ENCODE data around the gene MAB21L3.

The MAB21L3 gene

DNA sequence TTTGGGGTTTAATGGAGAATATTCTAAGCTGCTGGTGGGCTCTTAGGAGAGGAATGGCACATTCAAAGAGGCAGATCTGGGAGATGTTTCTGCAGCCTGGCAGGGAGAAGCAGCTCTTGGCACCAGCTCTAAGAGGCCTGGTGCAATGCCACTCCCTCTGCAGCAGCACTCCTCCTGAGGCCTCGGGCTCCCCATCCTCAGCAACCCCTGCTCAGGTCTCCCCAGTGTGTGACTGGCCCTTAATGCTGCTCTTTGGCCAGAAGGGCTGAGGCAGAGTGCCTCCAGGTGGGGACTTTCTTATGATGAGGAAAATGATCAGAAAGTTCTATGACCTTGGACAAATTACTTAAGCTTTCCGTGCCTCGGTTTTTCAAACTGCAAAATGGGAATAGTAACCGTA is 55.5 kb downstream of the MAB21L3 start:
- no peak for DNase-seq

DNA sequence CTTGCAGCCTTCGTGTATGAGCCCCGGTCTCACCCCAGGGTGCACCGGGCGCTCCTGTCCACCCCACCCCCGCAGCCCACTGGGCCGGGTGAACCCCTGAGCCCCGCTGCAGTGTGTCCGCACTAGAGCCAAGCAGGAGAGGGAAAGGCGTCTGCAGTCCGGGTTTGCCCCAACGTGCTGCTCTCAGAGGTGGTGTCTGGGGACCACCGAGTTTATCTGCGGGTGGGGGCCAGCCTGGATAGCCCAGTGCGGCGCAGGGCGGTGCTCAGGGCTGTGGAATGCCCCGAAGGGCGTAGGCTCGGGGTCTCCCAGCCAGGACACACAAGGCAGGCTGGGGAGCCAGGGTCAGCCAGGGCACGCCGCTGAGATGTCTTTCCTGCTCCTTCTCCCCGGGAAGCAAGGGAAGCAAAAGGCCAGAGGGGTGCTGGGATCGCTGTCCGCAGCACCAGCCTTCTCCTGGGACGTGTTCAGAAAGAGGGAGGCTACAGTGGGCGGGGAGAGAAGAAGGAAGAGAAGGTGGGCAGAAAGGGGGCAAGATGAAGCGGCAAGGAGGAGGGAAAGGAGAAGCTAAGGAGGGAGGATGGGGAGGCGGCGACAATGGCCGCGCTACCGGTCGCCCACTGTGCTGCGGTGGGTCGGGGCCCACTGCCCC is 56.6 kb downstream of the MAB21L3 start:
- no peak for DNase-seq

DNA sequence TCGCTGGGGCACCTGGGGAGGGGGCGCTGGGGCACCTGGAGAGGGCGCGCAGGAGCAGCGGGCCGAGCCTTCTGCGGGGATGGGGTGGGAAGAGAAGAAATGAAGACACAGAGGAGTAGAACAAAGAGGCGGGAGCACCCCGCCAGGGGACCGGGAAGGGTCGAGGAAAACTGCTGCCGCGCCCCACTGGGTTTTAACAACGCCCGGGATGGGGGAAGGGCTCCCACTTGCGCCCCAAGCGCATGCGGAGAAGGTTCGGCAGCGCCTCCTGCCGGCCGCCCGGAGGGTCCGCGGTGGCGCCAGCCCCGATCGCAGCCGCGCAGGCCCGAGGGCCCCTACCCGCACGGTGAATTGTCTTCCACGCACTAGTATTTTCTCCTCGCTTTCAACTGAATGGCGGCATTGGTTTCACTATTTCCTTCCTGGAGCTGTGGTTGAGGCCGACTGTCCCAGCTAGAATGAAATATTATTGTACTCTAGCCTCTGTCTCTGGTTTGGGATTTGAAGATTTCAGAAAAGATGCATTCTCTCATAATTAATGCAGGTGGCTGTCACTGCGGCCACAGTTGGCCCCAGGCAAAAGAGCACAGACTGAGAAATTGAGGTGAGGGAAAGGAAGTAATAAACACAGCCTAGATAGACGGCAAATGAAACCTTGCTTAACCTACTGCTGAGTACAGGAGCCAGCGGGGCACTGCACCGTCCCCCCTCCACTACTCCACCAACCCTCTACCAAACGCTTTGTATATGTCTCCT is 57.3 kb downstream of the MAB21L3 start:
- peak; percentile 87 for DNase-seq

DNA sequence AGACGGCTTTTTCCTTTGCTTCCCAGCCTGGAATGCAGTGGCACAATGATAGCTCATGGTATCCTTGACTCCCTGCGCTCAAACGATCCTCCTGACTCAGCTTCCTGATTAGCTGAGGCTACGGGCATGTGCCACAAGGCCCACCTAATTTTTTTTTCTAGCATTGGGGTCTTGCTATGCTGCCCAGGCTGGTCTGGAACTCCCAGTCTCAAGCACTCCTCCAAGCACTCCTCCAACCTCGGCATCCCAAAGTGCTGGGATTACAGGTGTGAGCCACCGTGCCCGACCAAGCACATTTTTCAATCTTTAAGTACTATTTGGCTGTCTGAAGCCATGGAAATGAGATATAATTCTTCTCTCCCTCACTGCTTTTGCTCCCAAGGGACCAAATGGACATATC is 58.7 kb downstream of the MAB21L3 start:
- no peak for DNase-seq

DNA sequence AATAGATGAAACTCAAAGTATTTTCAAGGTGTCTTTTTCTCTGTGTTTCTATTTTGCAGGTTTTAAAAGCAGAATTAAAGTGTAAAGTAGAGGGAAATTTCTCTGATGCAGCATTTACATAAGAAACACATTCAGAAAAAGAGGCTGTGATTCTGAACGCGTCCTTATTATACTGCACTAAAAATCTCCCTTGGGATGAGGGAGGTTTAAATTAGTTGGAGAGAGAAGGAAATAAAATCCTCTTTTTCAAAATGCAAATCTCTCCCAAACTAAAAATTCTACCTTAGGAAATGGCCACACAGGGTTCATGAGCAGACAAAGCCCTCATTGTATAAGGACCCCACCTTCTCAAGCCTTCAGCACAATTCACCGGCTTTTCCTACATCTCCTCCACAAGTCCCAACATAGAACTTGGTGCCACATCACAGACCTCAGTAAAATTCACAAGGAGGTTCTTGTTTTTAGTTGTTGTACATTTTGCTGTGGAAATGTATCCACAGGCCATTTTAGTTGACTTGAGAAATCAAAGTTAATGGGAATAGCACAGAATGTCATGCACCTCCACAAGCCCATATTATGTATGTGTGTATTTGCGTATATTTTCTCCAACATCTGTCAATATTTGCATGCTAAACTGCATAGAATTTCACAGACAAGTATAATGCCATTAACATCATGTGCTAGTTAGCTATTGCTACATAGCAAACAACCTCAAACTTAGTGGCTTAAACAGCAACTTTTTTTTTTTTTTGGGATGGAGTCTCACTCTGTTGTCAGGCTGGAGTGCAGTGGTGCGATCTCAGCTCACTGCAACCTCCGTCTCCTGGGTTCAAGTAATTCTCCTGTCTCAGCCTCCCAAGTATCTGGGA is 59.8 kb downstream of the MAB21L3 start:
- no peak for DNase-seq

GRCh38 chr1:116172666-116173065 is 61.5 kb downstream of the MAB21L3 start:
- no peak for DNase-seq

DNA sequence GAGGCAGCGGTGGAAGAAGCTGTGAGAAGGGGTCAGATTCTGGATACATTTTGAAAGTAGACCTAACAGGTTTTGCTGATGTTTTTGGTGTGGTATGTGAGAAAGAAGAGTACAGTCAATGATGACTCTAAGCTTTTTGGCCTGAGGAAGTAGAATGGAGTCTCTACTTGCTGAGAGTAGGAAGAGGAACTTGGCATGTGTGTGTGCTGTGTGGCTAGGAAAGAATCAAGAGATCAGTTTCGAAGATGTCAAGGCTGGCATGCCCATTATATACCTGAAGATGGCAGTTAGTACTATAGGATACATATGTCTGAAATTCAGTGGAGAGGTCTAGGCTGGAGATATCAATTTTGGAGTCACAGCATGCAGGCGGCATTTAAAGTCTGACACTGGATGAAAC is 64.4 kb downstream of the MAB21L3 start:
- DNase-seq, result no peak

DNA sequence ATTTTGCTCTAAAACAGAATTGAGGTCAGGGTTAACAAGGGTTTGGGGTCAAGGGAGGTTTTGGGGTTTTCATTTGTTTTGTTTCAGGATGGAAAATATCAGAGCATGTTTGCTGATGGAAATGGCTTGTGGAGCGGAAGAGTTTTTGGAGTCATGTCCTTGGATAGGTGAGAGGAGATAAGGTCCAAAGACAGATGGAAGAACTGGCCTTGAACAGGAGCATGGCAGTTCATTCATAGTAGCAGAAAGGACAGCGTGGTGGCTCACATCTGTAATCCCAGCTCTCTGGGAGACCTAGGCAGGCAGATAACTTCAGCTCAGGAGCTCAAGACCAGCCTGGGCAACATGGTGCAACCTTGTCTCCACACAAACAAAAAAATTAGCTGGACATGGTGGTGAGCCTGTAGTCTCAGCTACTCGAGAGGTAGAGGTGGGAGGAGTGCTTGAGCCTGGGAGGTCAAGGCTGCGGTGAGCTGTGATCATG is 65.1 kb downstream of the MAB21L3 start:
- DNase-seq, result no peak

- no peak for DNase-seq
Measured at GRCh38 chr1:116177861-116178260, 66.7 kb downstream of the MAB21L3 start.

DNA sequence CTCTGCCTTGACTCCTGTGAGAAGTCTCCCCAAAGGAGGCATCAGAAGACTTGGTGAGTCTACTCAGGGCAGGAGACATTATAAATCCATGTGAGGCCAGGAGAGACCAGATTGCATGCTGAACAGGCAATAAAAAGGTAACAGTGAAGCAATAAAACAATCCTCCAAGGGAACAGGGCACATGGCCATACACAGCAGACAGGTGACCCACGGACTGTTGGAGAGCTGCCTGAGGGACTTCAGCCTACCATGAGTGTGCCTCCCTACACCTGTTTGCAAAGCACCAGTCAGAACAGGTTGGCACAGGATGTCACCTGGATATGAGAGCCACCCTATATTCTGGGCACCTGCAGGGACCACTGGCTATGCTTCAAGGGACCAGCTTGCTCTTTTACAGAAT is 67.6 kb downstream of the MAB21L3 start:
- DNase-seq, result no peak

DNA sequence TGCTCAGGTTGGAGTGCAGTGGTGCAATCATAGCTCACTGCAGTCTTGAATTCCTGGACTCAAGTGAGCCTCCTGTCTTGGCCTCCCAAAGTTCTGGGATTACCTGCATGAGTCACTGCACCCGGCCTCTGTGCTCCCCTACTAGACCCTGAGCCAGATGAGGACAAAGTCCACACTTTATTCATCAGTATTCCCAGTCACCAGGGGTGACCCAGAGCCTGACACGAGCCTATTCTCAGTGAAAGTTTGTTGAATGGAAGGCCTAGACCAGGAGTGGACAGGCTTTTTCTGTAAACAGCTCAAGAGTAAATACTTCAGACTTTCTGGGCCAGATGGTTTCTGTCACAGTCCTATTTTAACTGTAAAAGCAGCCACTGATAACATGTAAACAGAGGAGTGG is 68.2 kb downstream of the MAB21L3 start:
- no peak for DNase-seq

DNA sequence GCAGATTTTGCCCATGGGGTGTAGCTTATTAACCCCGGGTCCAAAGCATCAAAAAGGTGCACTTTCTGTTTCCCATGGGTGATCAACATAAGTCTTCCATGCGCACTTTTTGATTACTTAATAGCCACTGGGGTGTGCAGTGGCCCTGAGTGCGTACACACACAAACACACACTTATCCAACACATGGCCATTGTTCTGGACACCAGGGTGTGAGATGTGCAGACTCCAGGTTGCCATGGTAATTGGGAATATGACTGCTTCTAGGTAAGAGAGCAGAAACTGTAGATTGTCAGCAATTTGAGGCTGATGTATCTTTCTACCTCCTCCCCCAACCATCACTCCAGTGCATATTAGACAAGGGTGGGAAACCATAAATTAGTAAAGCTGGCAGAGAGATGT is 68.8 kb downstream of the MAB21L3 start:
- DNase-seq, result no peak

- no peak for DNase-seq
Measured at GRCh38 chr1:116182019-116182714, 71.0 kb downstream of the MAB21L3 start.
